Keratinocyte (primary cell): Measurements from ENCODE around the gene BANF2.

ENCODE experiments used
- CTCF ChIP-seq, 3 experiments: IDR thresholded peaks in 1 of 3; conservative IDR thresholded peaks in 1 of 3; optimal IDR thresholded peaks in 1 of 3; 2 replicates in 2 of 3; 3 replicates in 1 of 3; pipeline versions ENCODE3 to v1.5.1; 2011; ENCODE audit warnings: low read length in 3 of 3, mild to moderate bottlenecking in 3 of 3, moderate library complexity in 2 of 3, control low read depth in 1 of 3, inconsistent platforms in 1 of 3; ENCODE audit not compliant: insufficient read depth in 2 of 3; ENCODE audit errors: extremely low read depth in 1 of 3
- EZH2 ChIP-seq: IDR thresholded peaks from one replicate; pipeline ENCODE4 v1.6.1; 2012; ENCODE audit warnings: inconsistent platforms, mild to moderate bottlenecking, low read length, moderate library complexity

DNA sequence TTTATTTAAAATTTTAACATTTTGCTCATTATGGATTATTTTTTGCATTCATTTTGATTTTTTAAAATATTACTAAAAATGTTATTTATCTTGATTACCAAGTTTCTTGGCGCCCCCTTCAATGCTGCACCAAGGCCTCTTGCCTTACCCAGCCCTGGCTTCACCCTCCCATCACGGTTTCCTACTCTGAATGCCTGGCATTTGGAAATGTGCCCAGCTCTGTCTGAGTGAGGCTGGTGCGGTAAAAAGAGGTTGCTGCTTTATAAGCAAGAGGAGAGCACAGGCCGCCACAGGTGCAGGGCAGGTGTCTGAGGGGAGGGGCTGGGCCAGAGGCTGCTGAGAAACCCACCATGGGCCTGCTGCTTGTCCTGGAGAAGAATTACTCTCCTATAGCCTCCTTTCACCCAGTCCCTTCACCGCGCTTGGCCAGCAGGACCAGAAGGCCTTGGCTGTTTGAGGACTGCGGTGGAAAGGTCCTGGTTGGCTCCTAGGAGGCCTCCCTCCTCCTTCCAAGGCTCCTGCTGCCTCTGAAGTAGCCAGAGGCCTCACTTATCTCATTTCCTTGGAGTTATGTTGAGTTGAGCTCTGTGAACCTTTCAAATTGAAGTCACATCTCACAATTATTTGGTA, 62.6 kb downstream of the BANF2 start:
- TF ChIP-seq EZH2 = no peak
- no peak for TF ChIP-seq CTCF (optimal IDR thresholded peaks at IDR 0.05 in 1 of 3, IDR thresholded peaks at IDR 0.05 in 1 of 3, conservative IDR thresholded peaks at IDR 0.05 in 1 of 3; ENCODE audit: extremely low read depth in 1 of 3, insufficient read depth in 2 of 3, low read length in 3 of 3)
